ENCODE data around the gene NSF.

GRCh38 chr17:46719891-46720290 is 129.4 kb downstream of the NSF start:
- TF ChIP-seq ZSCAN29 (IDR thresholded peaks at IDR 0.05), result no peak
- TF ChIP-seq RCOR1 (conservative IDR thresholded peaks at IDR 0.05; ENCODE audit: low read depth, low read length), result no peak
- TF ChIP-seq DPF2 (IDR thresholded peaks at IDR 0.05), result no peak
- TF ChIP-seq ATF3 (IDR thresholded peaks at IDR 0.05; ENCODE audit: borderline replicate concordance, extremely low read depth, low read depth, low read length), result no peak
- no peak for TF ChIP-seq NR2C2 (IDR thresholded peaks at IDR 0.05; ENCODE audit: borderline replicate concordance, control insufficient read depth, insufficient read length, low read depth)
- no peak for TF ChIP-seq CTCF (IDR thresholded peaks at IDR 0.05 in 2 of 3, conservative IDR thresholded peaks at IDR 0.05 in 1 of 3; ENCODE audit: control insufficient read depth in 2 of 3, extremely low read depth in 1 of 3, insufficient read depth in 1 of 3, low read depth in 3 of 3, low read length in 3 of 3)
- no peak for TF ChIP-seq EZH2 (IDR thresholded peaks at IDR 0.05; ENCODE audit: borderline replicate concordance, control insufficient read depth, low read depth, low read length)
- TF ChIP-seq YY1 (IDR thresholded peaks at IDR 0.05; ENCODE audit: low read depth, low read length), result no peak
- no peak for TF ChIP-seq RAD51 (IDR thresholded peaks at IDR 0.05)
- TF ChIP-seq POLR2AphosphoS5 (IDR thresholded peaks at IDR 0.05; ENCODE audit: low read length), result no peak

All from GM12878 (cell line).